Measurements from ENCODE around the gene EFHC1.

Gene EFHC1

GRCh38 chr6:52518279-52518945, 98.3 kb downstream of the EFHC1 start:
- peak; percentile 55 for DNase-seq (ENCODE audit: low read depth)

- DNase-seq (ENCODE audit: low read depth) = no peak
Observed at GRCh38 chr6:52519618-52520017, 99.5 kb downstream of the EFHC1 start.

GRCh38 chr6:52522151-52522626, 102.0 kb downstream of the EFHC1 start:
- peak; percentile 82 for DNase-seq (ENCODE audit: low read depth)

- DNase-seq (ENCODE audit: low read depth) = no peak
Observed at GRCh38 chr6:52522655-52523054, 102.5 kb downstream of the EFHC1 start.

GRCh38 chr6:52523378-52524142, 103.4 kb downstream of the EFHC1 start:
- no peak for DNase-seq (ENCODE audit: low read depth)

GRCh38 chr6:52524918-52525317, 104.8 kb downstream of the EFHC1 start:
- DNase-seq (ENCODE audit: low read depth) = no peak

- no peak for DNase-seq (ENCODE audit: low read depth)
Observed at GRCh38 chr6:52526634-52527033, 106.5 kb downstream of the EFHC1 start.

- DNase-seq (ENCODE audit: low read depth) = no peak
Observed at GRCh38 chr6:52527436-52527835, 107.3 kb downstream of the EFHC1 start.

- no peak for DNase-seq (ENCODE audit: low read depth)
Observed at GRCh38 chr6:52529311-52529710, 109.2 kb downstream of the EFHC1 start.

- DNase-seq (ENCODE audit: low read depth) = no peak
Observed at GRCh38 chr6:52530351-52530750, 110.2 kb downstream of the EFHC1 start.

GRCh38 chr6:52531396-52531795, 111.3 kb downstream of the EFHC1 start:
- DNase-seq (ENCODE audit: low read depth) = no peak

GRCh38 chr6:52531834-52532233, 111.7 kb downstream of the EFHC1 start:
- DNase-seq (ENCODE audit: low read depth) = no peak

GRCh38 chr6:52532457-52532856, 112.3 kb downstream of the EFHC1 start:
- DNase-seq (ENCODE audit: low read depth) = no peak

GRCh38 chr6:52533491-52533890, 113.3 kb downstream of the EFHC1 start:
- no peak for DNase-seq (ENCODE audit: low read depth)

GRCh38 chr6:52534363-52534762, 114.2 kb downstream of the EFHC1 start:
- no peak for DNase-seq (ENCODE audit: low read depth)

GRCh38 chr6:52534966-52535390, 114.8 kb downstream of the EFHC1 start:
- DNase-seq (ENCODE audit: low read depth) = no peak

GRCh38 chr6:52535711-52536423, 115.7 kb downstream of the EFHC1 start:
- DNase-seq (ENCODE audit: low read depth) = no peak

- no peak for DNase-seq (ENCODE audit: low read depth)
Observed at GRCh38 chr6:52536424-52536916, 116.3 kb downstream of the EFHC1 start.

GRCh38 chr6:52537001-52537753, 117.0 kb downstream of the EFHC1 start:
- no peak for DNase-seq (ENCODE audit: low read depth)

GRCh38 chr6:52538252-52538900, 118.2 kb downstream of the EFHC1 start:
- peak; percentile 56 for DNase-seq (ENCODE audit: low read depth)

GRCh38 chr6:52538901-52539354, 118.8 kb downstream of the EFHC1 start:
- peak; percentile 42 for DNase-seq (ENCODE audit: low read depth)

Measured in fibroblast of gingiva (primary cell).